GM03348 (cell line): ENCODE measurements around the gene PTDSS2.
"Not testable (repeated sequence)": the region's sequence is repeated elsewhere in the genome, so short reads cannot be mapped to it uniquely, and the experiment has no call there.

ENCODE experiments used
- DNase-seq: peaks from one replicate; pipeline ENCODE4 v3.0.0; 2012; ENCODE audit warnings: low spot score

Gene PTDSS2

GRCh38 chr11:450809-451451 is 851 bp downstream of the PTDSS2 start:
- peak; percentile 79 for DNase-seq

GRCh38 chr11:451738-452137 is 1.7 kb downstream of the PTDSS2 start:
- no peak for DNase-seq

- no peak for DNase-seq
Observed at GRCh38 chr11:452203-452744, 2.2 kb downstream of the PTDSS2 start.

GRCh38 chr11:452916-453527 is 2.9 kb downstream of the PTDSS2 start:
- no peak for DNase-seq

GRCh38 chr11:453564-453963 is 3.5 kb downstream of the PTDSS2 start:
- no peak for DNase-seq

GRCh38 chr11:454043-454442 is 4.0 kb downstream of the PTDSS2 start:
- DNase-seq, result no peak

DNA sequence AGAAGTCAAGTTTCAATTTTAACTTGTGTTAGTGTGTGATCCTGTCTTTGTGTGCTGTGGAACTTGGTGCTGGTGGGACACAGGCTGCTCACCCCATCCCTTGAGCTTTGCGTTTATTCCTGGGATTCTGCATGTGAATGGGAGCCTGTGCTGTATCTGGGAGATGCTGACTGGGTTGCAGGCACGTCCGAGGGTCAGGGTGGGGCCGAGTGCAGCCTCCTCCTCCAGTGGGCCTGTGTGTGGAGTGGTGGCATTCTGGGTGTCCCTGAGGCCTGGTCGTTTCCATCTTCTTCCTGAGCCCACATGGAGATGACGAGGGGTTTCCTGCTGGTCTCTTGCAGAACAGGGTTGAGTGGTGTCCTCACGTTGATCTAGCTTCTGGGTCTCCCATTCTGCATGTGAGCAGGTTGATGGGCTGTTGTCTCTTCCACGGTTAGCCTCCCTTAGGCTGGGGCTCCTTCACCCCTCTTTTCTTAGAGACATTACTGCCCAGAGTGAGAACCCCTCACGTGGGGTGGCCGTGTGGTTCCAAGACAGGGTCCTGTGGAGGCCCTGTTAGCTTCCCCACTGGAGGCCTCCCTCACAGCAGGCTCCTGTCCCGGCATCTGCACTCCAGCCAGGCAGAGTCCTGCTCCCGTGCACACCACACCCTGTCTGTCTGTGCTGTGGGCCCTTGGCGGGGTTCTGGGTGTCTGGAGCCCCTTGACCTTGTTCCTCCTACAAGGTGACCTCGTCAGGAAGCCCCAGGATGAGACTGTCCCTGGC is 4.9 kb downstream of the PTDSS2 start:
- DNase-seq, result no peak

- DNase-seq, result no peak
Observed at GRCh38 chr11:455566-456147, 5.6 kb downstream of the PTDSS2 start.

DNA sequence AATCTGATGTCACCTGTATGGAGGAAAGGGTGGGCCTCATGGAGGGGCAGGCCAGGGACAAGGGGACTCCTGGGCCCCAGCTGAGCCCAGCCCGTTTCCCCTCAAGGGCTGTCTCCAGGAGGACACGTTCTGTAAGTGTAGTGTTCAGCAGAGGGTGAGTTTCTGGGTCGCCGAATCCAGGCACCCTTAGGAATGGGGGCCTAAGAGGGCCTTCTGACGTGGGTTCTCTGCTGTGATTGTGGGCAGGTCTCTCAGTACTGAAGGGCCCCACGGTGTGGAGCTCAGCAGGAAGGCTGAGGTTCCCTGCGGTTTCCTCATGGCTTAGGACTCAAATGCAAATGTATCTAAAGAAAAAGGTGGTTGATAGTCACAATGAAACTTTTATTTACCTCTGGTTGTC is 6.5 kb downstream of the PTDSS2 start:
- DNase-seq, result no peak

GRCh38 chr11:457111-457760 is 7.2 kb downstream of the PTDSS2 start:
- no peak for DNase-seq

GRCh38 chr11:459511-460220 is 9.6 kb downstream of the PTDSS2 start:
- no peak for DNase-seq

DNA sequence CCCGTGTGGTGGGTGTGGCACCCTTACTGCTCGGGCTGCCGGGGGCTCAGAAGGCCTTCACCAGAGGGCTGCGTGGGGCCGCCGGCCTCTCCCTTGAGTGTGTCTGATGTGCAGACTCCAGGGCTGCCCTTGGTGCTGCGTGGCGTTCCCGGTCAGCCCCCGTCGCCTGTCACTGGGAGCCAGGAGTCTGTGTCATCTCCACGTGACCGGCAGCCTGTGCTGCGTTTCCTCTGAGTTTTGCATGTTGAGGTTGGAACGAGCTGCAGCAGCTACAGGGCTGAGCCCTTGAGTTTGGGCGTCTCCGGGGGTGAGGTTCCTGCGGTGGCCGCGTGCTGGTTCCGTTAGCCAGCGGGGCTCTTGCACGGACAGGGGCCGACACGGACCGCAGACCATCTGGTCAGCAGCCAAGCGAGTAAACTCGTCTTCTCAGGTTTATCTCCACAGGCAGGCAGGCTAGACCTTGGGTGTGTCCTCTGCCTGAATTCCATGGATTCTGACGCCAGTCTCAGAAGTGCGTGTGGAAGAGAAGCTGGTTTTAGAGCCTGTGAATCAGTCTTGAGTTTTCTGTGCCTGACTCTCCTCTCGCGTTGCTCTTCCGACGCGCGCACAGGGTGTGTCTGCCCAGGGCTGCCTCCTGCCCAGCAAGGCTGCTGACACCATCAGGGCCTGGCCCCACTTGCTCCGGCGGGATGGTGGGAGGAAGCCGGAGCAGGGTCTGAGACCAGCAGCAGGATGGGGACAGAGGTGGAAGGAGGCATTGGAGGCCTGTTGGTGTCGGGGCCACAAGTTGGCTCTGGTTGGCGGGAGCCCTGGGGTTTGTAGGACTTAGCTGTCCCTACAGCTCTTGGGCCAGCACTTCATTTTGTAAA is 10.5 kb downstream of the PTDSS2 start:
- DNase-seq, result no peak

- no peak for DNase-seq
Observed at GRCh38 chr11:461626-462025, 11.5 kb downstream of the PTDSS2 start.

- no peak for DNase-seq
Observed at GRCh38 chr11:462107-462890, 12.2 kb downstream of the PTDSS2 start.

DNA sequence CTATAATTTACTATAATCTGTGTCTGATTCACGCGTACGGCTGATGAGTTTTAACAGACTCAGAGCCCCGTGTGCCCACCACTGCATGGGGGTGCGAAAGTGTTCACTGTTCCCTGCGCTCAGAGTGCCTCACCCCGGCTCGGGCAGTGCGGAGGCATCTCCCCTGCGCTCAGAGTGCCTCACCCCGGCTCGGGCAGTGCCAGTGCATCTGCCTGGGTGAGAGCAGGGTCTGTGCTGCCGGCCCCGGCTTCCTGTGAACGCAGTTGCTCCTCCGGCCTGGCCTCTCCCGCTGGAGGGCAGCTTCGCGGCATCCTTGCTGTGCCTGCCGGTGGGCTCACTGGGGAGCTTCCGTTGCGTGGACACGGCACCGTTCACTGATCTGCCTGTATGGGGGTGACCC is 14.2 kb downstream of the PTDSS2 start:
- DNase-seq, result no peak

GRCh38 chr11:465896-466530 is 15.9 kb downstream of the PTDSS2 start:
- DNase-seq, result no peak

DNA sequence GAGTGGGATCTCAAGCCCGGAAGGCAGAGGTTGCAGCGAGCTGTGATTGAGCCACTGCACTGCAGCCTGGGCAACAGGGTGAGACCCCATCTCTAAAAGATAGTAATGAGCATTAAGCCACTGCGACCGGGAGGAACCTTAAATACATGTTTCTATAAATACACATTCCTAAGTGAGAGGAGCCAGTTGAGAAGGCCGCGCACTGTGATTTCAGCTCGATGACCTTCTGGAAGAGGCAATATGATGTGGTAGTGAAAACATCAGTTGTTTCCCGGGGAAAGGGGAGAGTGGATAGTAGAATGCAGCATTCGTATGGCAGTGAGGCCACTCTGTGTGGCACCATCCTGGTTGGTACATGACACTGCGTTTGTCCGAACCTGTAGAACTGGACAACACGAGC is 18.0 kb downstream of the PTDSS2 start:
- no peak for DNase-seq

DNA sequence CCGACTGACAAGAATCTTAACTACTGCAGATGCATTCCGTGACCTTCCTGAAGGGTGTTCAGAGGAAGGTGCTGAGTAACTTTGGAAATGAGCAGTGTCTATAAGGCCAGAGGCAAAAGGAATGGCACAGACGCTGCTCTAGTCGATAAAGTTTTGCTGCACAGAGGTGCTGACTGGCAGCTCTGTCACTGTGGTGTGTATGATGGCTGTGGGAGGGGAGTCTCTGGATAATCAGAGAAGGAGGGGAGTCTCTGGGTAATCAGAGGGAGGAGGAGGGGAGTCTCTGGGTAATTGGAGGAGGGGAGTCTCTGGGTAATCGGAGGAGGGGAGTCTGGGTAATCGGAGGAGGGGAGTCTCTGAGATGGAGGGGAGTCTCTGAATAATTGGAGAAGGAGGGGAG is 18.4 kb downstream of the PTDSS2 start:
- DNase-seq, result no peak

DNA sequence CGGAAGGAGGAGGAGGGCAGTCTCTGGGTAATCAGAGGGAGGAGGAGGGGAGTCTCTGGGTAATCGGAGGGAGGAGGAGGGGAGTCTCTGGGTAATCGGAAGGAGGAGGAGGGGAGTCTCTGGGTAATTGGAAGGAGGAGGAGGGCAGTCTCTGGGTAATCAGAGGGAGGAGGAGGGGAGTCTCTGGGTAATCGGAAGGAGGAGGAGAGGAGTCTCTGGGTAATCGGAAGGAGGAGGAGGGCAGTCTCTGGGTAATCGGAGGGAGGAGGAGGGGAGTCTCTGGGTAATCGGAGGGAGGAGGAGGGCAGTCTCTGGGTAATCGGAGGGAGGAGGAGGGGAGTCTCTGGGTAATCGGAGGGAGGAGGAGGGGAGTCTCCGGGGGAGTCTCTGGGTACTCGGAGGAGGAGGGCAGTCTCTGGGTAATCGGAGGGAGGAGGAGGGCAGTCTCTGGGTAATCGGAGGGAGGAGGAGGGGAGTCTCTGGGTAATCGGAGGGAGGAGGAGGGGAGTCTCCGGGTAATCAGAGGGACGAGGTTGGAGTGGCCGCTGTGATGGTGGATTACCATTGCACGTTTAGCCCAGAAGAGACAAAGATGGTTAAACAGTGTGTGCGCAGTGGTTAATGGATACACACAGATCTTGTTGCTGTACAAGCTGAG is 19.1 kb downstream of the PTDSS2 start:
- not testable (repeated sequence) for DNase-seq
